HEK293 (cell line): ENCODE results near the gene RNF223.

Experiments
- CTCF ChIA-PET: fragments of 350-600 bp; formaldehyde crosslinking; extraction: SDS; loops from one replicate; lab custom pipeline; 2021; ENCODE audit warnings: antibody characterized with exemption; lab: Yijun Ruan, JAX
- POLR2A ChIA-PET: fragments of 300-600 bp; formaldehyde crosslinking; extraction: SDS; loops from one replicate; lab custom pipeline; 2020; ENCODE audit warnings: antibody characterized with exemption, inconsistent platforms; lab: Yijun Ruan, JAX
- H3K27ac ChIP-seq: fragments of 200-500 bp; sonication (Bioruptor generic); 2 replicates; pipeline ENCODE4 v1.5.1; 2014; ENCODE audit warnings: low read depth, low read length, control low read depth, inconsistent platforms; ENCODE audit errors: extremely low read depth
- H3K36me3 ChIP-seq, 2 experiments: fragments of 200-500 bp in 1 of 2; sonication (Bioruptor generic) in 1 of 2; 1 replicate in 1 of 2; 2 replicates in 1 of 2; pipeline ENCODE4 v1.5.1; 2014 to 2017; ENCODE audit warnings: inconsistent platforms in 2 of 2, low read length in 2 of 2; ENCODE audit not compliant: control insufficient read depth in 2 of 2, insufficient read depth in 1 of 2
- H3K4me1 ChIP-seq: fragments of 200-500 bp; sonication (Bioruptor generic); 2 replicates; pipeline ENCODE4 v1.5.1; 2014; ENCODE audit warnings: mild to moderate bottlenecking, low read length, inconsistent platforms; ENCODE audit not compliant: control insufficient read depth, insufficient read depth
- H3K4me3 ChIP-seq: 2 replicates; pipeline ENCODE4 v1.5.1; 2011; ENCODE audit warnings: low read depth, mild to moderate bottlenecking, control low read depth, low read length, moderate library complexity
- H3K9me3 ChIP-seq: fragments of 200-500 bp; sonication (Bioruptor generic); 2 replicates; pipeline ENCODE4 v1.5.1; 2014; ENCODE audit warnings: low read depth, low read length, inconsistent platforms; ENCODE audit not compliant: control insufficient read depth, insufficient read depth
- GLIS1 ChIP-seq: fragments of 450-650 bp; formaldehyde crosslinking; IDR thresholded peaks from 2 replicates; pipeline ENCODE4 v1.5.1; 2016; ENCODE audit warnings: missing biosample characterization, missing genetic modification characterization
- KLF1 ChIP-seq: fragments of 450-650 bp; formaldehyde crosslinking; IDR thresholded peaks from 2 replicates; pipeline ENCODE4 v1.5.1; 2016; ENCODE audit warnings: missing biosample characterization, missing genetic modification characterization
- KLF8 ChIP-seq: fragments of 450-650 bp; formaldehyde crosslinking; IDR thresholded peaks from 2 replicates; pipeline ENCODE4 v1.5.1; 2016; ENCODE audit warnings: missing biosample characterization, missing genetic modification characterization
- KLF9 ChIP-seq: fragments of 450-650 bp; formaldehyde crosslinking; IDR thresholded peaks from 2 replicates; pipeline ENCODE4 v1.5.1; 2016; ENCODE audit warnings: missing biosample characterization, missing genetic modification characterization, low read depth
- WT1 ChIP-seq: fragments of 450-650 bp; formaldehyde crosslinking; IDR thresholded peaks from 2 replicates; pipeline ENCODE4 v1.5.1; 2016; ENCODE audit warnings: missing biosample characterization, missing genetic modification characterization
- ZEB2 ChIP-seq: fragments of 450-650 bp; formaldehyde crosslinking; IDR thresholded peaks from 2 replicates; pipeline ENCODE4 v1.5.1; 2016; ENCODE audit warnings: missing biosample characterization, missing genetic modification characterization
- ZIC2 ChIP-seq: fragments of 450-650 bp; formaldehyde crosslinking; IDR thresholded peaks from 2 replicates; pipeline ENCODE4 v1.5.1; 2016; ENCODE audit warnings: missing biosample characterization, missing genetic modification characterization
- ZNF202 ChIP-seq: fragments of 450-650 bp; formaldehyde crosslinking; IDR thresholded peaks from 2 replicates; pipeline ENCODE4 v1.5.1; 2016; ENCODE audit warnings: missing biosample characterization, missing genetic modification characterization, borderline replicate concordance
- ZNF223 ChIP-seq: fragments of 450-650 bp; formaldehyde crosslinking; IDR thresholded peaks from 2 replicates; pipeline ENCODE4 v1.5.1; 2016; ENCODE audit warnings: missing biosample characterization, missing genetic modification characterization
- ZNF239 ChIP-seq: fragments of 450-650 bp; formaldehyde crosslinking; IDR thresholded peaks from 2 replicates; pipeline ENCODE4 v1.5.1; 2016; ENCODE audit warnings: missing biosample characterization, missing genetic modification characterization
- ZNF76 ChIP-seq: fragments of 450-650 bp; formaldehyde crosslinking; IDR thresholded peaks from 2 replicates; pipeline ENCODE4; 2016; ENCODE audit warnings: low read depth, missing biosample characterization, missing genetic modification characterization, borderline replicate concordance
- TF ChIP-seq, protein P1 (sequence below): fragments of 450-650 bp; formaldehyde crosslinking; IDR thresholded peaks from 2 replicates; pipeline ENCODE4 v1.5.1; 2016; ENCODE audit warnings: missing biosample characterization, missing genetic modification characterization
- TF ChIP-seq, protein P2 (sequence below): fragments of 450-650 bp; formaldehyde crosslinking; IDR thresholded peaks from 2 replicates; pipeline ENCODE4 v1.5.1; 2017; ENCODE audit warnings: missing biosample characterization, missing genetic modification characterization
- TF ChIP-seq, protein P3 (sequence below): fragments of 450-650 bp; formaldehyde crosslinking; IDR thresholded peaks from 2 replicates; pipeline ENCODE4 v1.5.1; 2016; ENCODE audit warnings: missing biosample characterization, missing genetic modification characterization
- TF ChIP-seq, protein P4 (sequence below): fragments of 450-650 bp; formaldehyde crosslinking; IDR thresholded peaks from 2 replicates; pipeline ENCODE4 v1.5.1; 2017; ENCODE audit warnings: missing biosample characterization, missing genetic modification characterization

RNF223 gene

DNA sequence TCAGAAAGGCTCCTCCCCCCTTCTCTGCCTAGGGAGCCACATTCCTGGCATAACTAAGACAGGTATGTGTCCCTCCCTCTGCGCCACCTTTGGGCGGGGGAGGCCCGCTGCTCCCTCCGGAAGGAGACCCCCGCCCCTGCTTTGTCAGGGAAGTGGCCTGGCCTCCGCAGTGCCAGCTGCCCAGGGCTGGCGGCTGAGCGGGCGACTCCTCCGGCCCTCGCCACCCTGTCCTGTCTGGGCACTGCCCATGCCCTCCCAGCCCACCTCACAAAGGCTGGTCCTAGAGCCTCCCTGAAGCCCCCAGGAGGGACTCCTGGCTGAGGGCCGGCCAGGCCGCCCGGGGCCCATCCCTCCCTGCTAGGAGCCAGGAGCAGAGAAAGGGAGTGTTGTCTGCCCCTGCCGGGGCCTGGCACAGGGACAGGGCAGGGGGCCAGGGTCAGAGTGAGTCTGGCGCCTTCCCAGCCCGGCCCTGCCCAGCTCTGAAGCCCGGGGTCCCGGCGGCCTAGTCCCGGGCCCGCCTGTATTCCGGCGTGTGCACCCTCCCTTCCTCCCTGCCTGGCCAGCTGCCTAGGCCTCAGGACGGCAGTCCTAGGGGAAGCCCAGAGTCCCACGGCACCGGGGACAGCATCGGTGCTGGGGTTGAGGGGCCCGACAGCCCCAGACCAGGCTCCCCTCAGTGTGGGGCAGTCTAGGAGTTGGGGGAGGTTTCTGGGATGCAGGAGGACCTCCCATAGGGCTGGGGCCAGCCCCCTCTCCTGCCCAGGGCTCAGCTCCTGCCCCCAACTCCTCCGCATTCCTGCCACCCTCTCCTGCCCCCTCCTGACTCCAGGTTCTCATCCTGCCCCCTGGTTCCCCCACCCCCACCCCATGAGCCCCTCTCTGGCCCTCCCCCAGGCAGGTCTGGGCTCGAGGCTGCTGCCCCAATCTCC is 49.1 kb downstream of the RNF223 start:
- peaks cover 3% of the 10 kb centered on the region; the same call in 1 of the 2 replicates for H3K4me1 ChIP-seq
- TF ChIP-seq ZIC2 (tag by site-specific recombination) (peak; percentile 44), ZNF223 (tag by site-specific recombination) (no peak), KLF1 (tag by site-specific recombination) (0 out of 2 replicates have a peak, but pooled peaks have one; percentile 11), KLF8 (peak; percentile 19; the same call in 1 of the 2 replicates), ZNF76 (tag by site-specific recombination) (0 out of 2 replicates have a peak, but pooled peaks have one; percentile 38), GLIS1 (tag by site-specific recombination) (peak; percentile 71), WT1 (tag by site-specific recombination) (peak; percentile 11; the same call in 1 of the 2 replicates)
- TF ChIP-seq, protein P1, sequence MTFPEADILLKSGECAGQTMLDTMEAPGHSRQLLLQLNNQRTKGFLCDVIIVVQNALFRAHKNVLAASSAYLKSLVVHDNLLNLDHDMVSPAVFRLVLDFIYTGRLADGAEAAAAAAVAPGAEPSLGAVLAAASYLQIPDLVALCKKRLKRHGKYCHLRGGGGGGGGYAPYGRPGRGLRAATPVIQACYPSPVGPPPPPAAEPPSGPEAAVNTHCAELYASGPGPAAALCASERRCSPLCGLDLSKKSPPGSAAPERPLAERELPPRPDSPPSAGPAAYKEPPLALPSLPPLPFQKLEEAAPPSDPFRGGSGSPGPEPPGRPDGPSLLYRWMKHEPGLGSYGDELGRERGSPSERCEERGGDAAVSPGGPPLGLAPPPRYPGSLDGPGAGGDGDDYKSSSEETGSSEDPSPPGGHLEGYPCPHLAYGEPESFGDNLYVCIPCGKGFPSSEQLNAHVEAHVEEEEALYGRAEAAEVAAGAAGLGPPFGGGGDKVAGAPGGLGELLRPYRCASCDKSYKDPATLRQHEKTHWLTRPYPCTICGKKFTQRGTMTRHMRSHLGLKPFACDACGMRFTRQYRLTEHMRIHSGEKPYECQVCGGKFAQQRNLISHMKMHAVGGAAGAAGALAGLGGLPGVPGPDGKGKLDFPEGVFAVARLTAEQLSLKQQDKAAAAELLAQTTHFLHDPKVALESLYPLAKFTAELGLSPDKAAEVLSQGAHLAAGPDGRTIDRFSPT (tag by site-specific recombination), result peak; percentile 74; the same call in 1 of the 2 replicates
- TF ChIP-seq, protein P2, sequence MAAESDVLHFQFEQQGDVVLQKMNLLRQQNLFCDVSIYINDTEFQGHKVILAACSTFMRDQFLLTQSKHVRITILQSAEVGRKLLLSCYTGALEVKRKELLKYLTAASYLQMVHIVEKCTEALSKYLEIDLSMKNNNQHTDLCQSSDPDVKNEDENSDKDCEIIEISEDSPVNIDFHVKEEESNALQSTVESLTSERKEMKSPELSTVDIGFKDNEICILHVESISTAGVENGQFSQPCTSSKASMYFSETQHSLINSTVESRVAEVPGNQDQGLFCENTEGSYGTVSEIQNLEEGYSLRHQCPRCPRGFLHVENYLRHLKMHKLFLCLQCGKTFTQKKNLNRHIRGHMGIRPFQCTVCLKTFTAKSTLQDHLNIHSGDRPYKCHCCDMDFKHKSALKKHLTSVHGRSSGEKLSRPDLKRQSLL (tag by site-specific recombination), result no peak
- TF ChIP-seq, protein P3, sequence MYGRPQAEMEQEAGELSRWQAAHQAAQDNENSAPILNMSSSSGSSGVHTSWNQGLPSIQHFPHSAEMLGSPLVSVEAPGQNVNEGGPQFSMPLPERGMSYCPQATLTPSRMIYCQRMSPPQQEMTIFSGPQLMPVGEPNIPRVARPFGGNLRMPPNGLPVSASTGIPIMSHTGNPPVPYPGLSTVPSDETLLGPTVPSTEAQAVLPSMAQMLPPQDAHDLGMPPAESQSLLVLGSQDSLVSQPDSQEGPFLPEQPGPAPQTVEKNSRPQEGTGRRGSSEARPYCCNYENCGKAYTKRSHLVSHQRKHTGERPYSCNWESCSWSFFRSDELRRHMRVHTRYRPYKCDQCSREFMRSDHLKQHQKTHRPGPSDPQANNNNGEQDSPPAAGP (tag by site-specific recombination), result 0 out of 2 replicates have a peak, but pooled peaks have one; percentile 23
- no peak overlapping the region for H3K4me3 ChIP-seq
- no peak overlapping the region for H3K27ac ChIP-seq
- ChIA-PET POLR2A (interaction anchor here (0.8 to 0.9 kb wide), 2 partner anchors 12 to 23 kb away, joined by 3 to 7 read pairs; partner anchors contain the start of gene ISG15), CTCF (interaction anchor here (0.5 to 2.0 kb wide), 3 partner anchors 23 to 39 kb away, joined by 3 to 8 read pairs (median 4); no protein-coding TSS in a partner anchor)
- H3K9me3 ChIP-seq, result no peaks in the 10 kb centered on the region
- H3K36me3 ChIP-seq, result peaks cover 0 to 50% of the 10 kb centered on the region in 2 experiments; a peak in 1 of 3 replicates

DNA sequence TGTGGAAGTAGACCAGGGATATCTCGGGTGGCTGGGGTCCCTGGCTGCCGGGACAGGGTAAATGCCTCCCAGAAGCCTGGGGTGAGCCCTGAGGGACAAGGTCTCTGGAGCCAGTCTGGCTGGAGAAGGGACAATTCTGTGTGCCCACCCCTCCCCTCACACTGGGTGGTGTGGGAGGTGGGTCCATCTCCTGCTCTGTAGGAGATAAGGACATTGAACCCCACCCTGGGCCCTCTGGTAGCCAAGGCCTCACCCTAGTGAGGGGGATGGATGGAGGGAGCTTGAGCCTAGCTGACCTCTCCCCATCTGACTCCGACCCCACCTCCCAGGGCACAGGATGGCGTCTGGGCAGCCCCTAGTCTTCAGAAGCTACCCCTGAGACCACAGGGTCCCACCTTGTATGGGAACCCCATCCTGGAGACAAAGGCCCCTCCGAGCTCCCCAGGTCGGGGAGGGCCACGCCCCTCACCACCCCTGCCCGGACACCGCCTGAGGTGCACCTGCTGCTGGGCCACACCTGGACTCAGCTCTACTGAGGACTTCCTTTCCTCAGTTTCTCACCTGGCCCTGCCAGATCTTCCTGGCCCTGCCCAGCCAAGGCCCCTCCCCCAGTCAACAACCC is 49.8 kb downstream of the RNF223 start:
- TF ChIP-seq KLF1 (tag by site-specific recombination) (peak; percentile 13; the same call in 1 of the 2 replicates), ZNF239 (tag by site-specific recombination) (no peak), ZNF202 (tag by site-specific recombination) (no peak), ZEB2 (tag by site-specific recombination) (0 out of 2 replicates have a peak, but pooled peaks have one; percentile 18), GLIS1 (tag by site-specific recombination) (peak; percentile 3; the same call in 1 of the 2 replicates), KLF9 (tag by site-specific recombination) (0 out of 2 replicates have a peak, but pooled peaks have one; percentile 29)
- TF ChIP-seq, protein P4, sequence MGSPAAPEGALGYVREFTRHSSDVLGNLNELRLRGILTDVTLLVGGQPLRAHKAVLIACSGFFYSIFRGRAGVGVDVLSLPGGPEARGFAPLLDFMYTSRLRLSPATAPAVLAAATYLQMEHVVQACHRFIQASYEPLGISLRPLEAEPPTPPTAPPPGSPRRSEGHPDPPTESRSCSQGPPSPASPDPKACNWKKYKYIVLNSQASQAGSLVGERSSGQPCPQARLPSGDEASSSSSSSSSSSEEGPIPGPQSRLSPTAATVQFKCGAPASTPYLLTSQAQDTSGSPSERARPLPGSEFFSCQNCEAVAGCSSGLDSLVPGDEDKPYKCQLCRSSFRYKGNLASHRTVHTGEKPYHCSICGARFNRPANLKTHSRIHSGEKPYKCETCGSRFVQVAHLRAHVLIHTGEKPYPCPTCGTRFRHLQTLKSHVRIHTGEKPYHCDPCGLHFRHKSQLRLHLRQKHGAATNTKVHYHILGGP, result no peak
- TF ChIP-seq, all 188 proteins: peak for 4
- POLR2A ChIA-PET, result no interaction called here
- peaks cover 3% of the 10 kb centered on the region; the same call in 1 of the 2 replicates for H3K4me1 ChIP-seq
- H3K9me3 ChIP-seq, result no peaks in the 10 kb centered on the region
- H3K36me3 ChIP-seq, result peaks cover 0 to 50% of the 10 kb centered on the region in 2 experiments; a peak in 1 of 3 replicates
- H3K4me3 ChIP-seq, result no peak overlapping the region
- CTCF ChIA-PET, result interaction anchor here (0.9 to 2.0 kb wide), 3 partner anchors 22 to 119 kb away, joined by 4 to 8 read pairs (median 4); no protein-coding TSS in a partner anchor
- H3K27ac ChIP-seq, result no peak overlapping the region
